Erythroblast (primary cell): Measurements from ENCODE around the gene DUOXA2.
A peak's percentile ranks its signal among the peaks of the same experiment; 100 is the strongest.

Experiments
- GATA1 ChIP-seq: IDR thresholded peaks from 2 replicates; pipeline ENCODE4 v1.6.1; 2011; ENCODE audit warnings: low read depth, mild to moderate bottlenecking, control low read depth, low read length, moderate library complexity
- POLR2A ChIP-seq: IDR thresholded peaks from 2 replicates; pipeline ENCODE4 v1.6.1; 2011; ENCODE audit warnings: mild to moderate bottlenecking, low read length

DNA sequence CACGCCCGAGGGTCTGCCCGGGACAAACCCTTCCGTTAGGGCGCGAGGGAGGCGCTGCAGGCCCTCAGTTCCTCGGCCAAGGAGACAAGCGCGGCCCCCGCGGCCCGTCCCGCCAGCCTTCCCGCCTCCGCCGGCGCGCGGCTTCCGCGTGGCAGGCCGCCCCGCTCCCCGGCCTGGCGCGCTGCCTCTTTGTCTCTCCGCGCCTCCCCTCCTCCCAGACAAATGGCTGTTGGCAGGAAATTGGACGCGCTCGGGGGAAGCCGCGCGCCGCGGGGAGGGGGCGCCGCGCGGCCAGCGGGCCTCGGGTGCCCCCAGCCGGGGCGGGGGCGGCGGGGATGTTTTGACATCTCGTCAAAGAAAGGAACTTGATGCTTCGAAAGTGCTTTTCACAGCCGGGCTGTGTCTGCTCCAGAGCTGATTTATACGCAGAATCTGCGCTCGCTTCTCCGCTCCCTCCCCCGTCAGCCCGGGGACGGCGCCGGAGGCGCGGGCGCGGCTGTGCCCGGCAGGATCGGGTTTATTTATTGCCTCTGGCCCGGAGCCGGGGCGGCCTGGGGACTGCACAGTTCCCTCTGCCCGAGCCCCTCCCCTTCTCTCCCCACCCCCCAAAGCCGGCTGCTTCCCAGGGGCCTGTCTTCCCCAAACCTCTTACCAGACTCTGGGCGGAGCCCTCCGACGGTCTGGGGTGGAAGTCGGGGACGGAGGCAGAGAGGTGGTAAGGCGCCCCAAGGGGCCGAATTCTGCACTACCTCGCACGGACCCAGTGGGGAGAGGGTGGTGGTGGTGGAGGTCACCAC is 52.9 kb downstream of the DUOXA2 start:
- TF ChIP-seq POLR2A, result peak; percentile 35
- no peak for TF ChIP-seq GATA1
